Measurements from ENCODE around the gene TJP1. TPM values are rescaled to one million over a fixed set of nuclear protein-coding genes. Genes with fewer than 3 reads are reported as not detected.

The TJP1 gene
- total RNA-seq, 2 donors from 2014 or later, result 86.9 to 110 TPM

DNA sequence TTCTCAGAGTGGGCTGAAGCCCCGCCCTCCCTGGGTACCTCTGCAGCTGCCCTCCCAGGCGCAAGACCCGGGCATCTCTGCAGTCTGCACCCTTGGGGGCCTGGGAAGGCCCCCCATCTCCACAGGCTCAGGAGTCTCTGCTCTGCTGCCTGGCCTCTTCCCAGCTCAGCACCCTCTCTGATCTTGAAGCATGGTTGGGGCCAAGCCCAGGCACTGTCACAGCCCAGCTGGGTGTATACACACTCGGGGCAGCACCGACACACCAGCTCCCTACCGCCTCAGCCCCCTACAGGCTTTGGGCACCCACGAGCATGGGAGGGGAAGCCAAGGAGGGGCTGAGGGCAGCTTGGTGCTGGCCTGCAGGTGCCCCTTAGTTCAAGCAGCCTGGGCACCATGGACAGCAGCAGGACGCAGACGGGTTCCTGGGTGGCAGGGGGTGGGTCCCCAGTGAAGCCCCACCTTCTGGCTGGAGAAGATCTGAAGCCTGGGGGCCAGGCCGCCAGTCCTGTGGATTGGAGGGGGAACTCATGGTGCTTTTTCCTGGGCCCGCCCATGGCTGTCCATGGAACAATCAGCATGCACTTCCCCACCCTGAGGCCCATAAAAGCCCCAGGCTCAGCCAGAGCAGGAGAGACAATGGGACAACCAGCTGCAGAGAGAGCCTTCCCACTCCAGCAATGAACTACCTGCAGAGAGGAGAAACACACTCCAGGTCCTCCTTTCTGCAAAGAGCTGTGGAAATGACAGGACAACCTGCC lies 170.6 kb downstream of the TJP1 start:
- H3K4me1 ChIP-seq, result no peaks in the 10 kb centered on the region
- DNase-seq (ENCODE audit: low spot score), result peak; percentile 43
- no peaks in the 10 kb centered on the region for H3K36me3 ChIP-seq
- H3K9me3 ChIP-seq, result no peaks in the 10 kb centered on the region
- H3K27me3 ChIP-seq, result no peaks in the 10 kb centered on the region
- H3K4me3 ChIP-seq, result no peak overlapping the region
- TF ChIP-seq, protein P1, sequence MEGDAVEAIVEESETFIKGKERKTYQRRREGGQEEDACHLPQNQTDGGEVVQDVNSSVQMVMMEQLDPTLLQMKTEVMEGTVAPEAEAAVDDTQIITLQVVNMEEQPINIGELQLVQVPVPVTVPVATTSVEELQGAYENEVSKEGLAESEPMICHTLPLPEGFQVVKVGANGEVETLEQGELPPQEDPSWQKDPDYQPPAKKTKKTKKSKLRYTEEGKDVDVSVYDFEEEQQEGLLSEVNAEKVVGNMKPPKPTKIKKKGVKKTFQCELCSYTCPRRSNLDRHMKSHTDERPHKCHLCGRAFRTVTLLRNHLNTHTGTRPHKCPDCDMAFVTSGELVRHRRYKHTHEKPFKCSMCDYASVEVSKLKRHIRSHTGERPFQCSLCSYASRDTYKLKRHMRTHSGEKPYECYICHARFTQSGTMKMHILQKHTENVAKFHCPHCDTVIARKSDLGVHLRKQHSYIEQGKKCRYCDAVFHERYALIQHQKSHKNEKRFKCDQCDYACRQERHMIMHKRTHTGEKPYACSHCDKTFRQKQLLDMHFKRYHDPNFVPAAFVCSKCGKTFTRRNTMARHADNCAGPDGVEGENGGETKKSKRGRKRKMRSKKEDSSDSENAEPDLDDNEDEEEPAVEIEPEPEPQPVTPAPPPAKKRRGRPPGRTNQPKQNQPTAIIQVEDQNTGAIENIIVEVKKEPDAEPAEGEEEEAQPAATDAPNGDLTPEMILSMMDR (IDR thresholded peaks at IDR 0.05), result no peak
- no peak overlapping the region for H3K27ac ChIP-seq

All from right atrium auricular region (tissue), 2 donors.